WTC11 (cell line): ENCODE data around the gene PPP2R3A. TPM values are rescaled to one million over a fixed set of nuclear protein-coding genes. Genes with fewer than 3 reads are reported as not detected.

Experiments
- ATAC-seq: fragments of 200-7000 bp; cut with Tn5 transposase; 2 replicates; pipeline ENCODE4 v1.10.0; 2021; ENCODE audit warnings: mild to moderate bottlenecking, moderate library complexity
- CTCF ChIA-PET: fragments of 300-600 bp; sonication (Branson Sonifier 250); formaldehyde crosslinking; loops from one replicate; lab custom pipeline; 2021; ENCODE audit warnings: antibody characterized with exemption; lab: Charles Lee
- POLR2A ChIA-PET: fragments of 350-600 bp; sonication (Branson Sonifier 250); formaldehyde crosslinking; loops from one replicate; lab custom pipeline; 2021; ENCODE audit warnings: antibody characterized with exemption; lab: Charles Lee
- DNase-seq: peaks from one replicate; pipeline ENCODE4 v3.0.0; 2021; ENCODE audit warnings: low spot score
- H3K27ac Mint-ChIP-seq: 2 replicates; pipeline ENCODE4 v1.8.0; 2021; ENCODE audit warnings: mixed read lengths
- H3K27me3 Mint-ChIP-seq: 2 replicates; pipeline ENCODE4 v1.8.0; 2021; ENCODE audit warnings: low read depth, mild to moderate bottlenecking, moderate library complexity, mixed read lengths
- H3K36me3 Mint-ChIP-seq: 2 replicates; pipeline ENCODE4 v1.8.0; 2021; ENCODE audit warnings: mixed read lengths
- H3K4me1 Mint-ChIP-seq: 2 replicates; pipeline ENCODE4 v1.8.0; 2022; ENCODE audit warnings: mixed read lengths
- H3K4me3 Mint-ChIP-seq: 2 replicates; pipeline ENCODE4 v1.8.0; 2021; ENCODE audit warnings: mild to moderate bottlenecking, moderate library complexity, mixed read lengths
- H3K9me3 Mint-ChIP-seq: 2 replicates; pipeline ENCODE4 v1.8.0; 2021; ENCODE audit warnings: mixed read lengths
- ESRRA ChIP-seq: sonication (generic); formaldehyde crosslinking; IDR thresholded peaks from 2 replicates; pipeline ENCODE4 v1.8.1; 2022; ENCODE audit warnings: mild to moderate bottlenecking, missing genetic modification reagents, borderline replicate concordance
- FOXJ3 ChIP-seq: sonication (generic); formaldehyde crosslinking; IDR thresholded peaks from 2 replicates; pipeline ENCODE4 v1.9.0; 2021; ENCODE audit warnings: missing genetic modification reagents, mild to moderate bottlenecking, borderline replicate concordance
- FOXK1 ChIP-seq: sonication (generic); formaldehyde crosslinking; IDR thresholded peaks from 2 replicates; pipeline ENCODE4 v1.8.0; 2022; ENCODE audit warnings: mild to moderate bottlenecking, moderate library complexity, missing genetic modification reagents
- GABPB1 ChIP-seq: sonication (generic); formaldehyde crosslinking; IDR thresholded peaks from 2 replicates; pipeline ENCODE4 v1.8.1; 2023; ENCODE audit warnings: mild to moderate bottlenecking, missing genetic modification reagents
- HMGXB4 ChIP-seq: sonication (generic); formaldehyde crosslinking; IDR thresholded peaks from 2 replicates; pipeline ENCODE4 v1.8.1; 2023; ENCODE audit warnings: mild to moderate bottlenecking, moderate library complexity, missing genetic modification reagents
- IRF1 ChIP-seq: sonication (generic); formaldehyde crosslinking; IDR thresholded peaks from 2 replicates; pipeline ENCODE4 v1.8.0; 2023; ENCODE audit warnings: missing genetic modification reagents
- IRF2 ChIP-seq: sonication (generic); formaldehyde crosslinking; IDR thresholded peaks from 2 replicates; pipeline ENCODE4 v1.8.0; 2022; ENCODE audit warnings: low read depth, missing genetic modification reagents, borderline replicate concordance
- KAT7 ChIP-seq: sonication (generic); formaldehyde crosslinking; IDR thresholded peaks from 2 replicates; pipeline ENCODE4 v1.8.1; 2023; ENCODE audit warnings: missing genetic modification reagents, mild to moderate bottlenecking, borderline replicate concordance
- NR1H2 ChIP-seq: sonication (generic); formaldehyde crosslinking; IDR thresholded peaks from 2 replicates; pipeline ENCODE4 v1.9.0; 2021; ENCODE audit warnings: mild to moderate bottlenecking, moderate library complexity, missing genetic modification reagents
- NR3C1 ChIP-seq: sonication (generic); formaldehyde crosslinking; conservative IDR thresholded peaks from 2 replicates; pipeline ENCODE4 v1.8.1; 2023; ENCODE audit warnings: low read depth, mild to moderate bottlenecking, missing genetic modification reagents
- RELA ChIP-seq: sonication (generic); formaldehyde crosslinking; IDR thresholded peaks from 2 replicates; pipeline ENCODE4 v1.8.1; 2022; ENCODE audit warnings: missing genetic modification reagents, mild to moderate bottlenecking, borderline replicate concordance
- RORB ChIP-seq: fragments of 250-450 bp; sonication (Bioruptor Pico); IDR thresholded peaks from 2 replicates; pipeline ENCODE4 v1.9.0; 2021; ENCODE audit warnings: mild to moderate bottlenecking
- SMAD3 ChIP-seq: sonication (generic); formaldehyde crosslinking; IDR thresholded peaks from 2 replicates; pipeline ENCODE4 v1.8.0; 2022; ENCODE audit warnings: missing genetic modification reagents, mild to moderate bottlenecking, borderline replicate concordance
- SOX15 ChIP-seq: fragments of 250-450 bp; sonication (Bioruptor Pico); IDR thresholded peaks from 2 replicates; pipeline ENCODE4 v1.9.0; 2021; ENCODE audit warnings: mild to moderate bottlenecking
- SP1 ChIP-seq: sonication (generic); formaldehyde crosslinking; conservative IDR thresholded peaks from 2 replicates; pipeline ENCODE4 v1.8.1; 2022; ENCODE audit warnings: missing genetic modification reagents
- ZBTB43 ChIP-seq: sonication (generic); formaldehyde crosslinking; IDR thresholded peaks from 2 replicates; pipeline ENCODE4 v1.8.1; 2023; ENCODE audit warnings: mild to moderate bottlenecking, missing genetic modification reagents
- ZNF138 ChIP-seq: sonication (generic); formaldehyde crosslinking; conservative IDR thresholded peaks from 2 replicates; pipeline ENCODE4 v1.8.1; 2022; ENCODE audit warnings: mild to moderate bottlenecking, moderate library complexity, missing genetic modification reagents
- ZNF219 ChIP-seq: sonication (generic); formaldehyde crosslinking; IDR thresholded peaks from 2 replicates; pipeline ENCODE4 v1.8.0; 2023; ENCODE audit warnings: missing genetic modification reagents, mild to moderate bottlenecking, borderline replicate concordance
- ZNF317 ChIP-seq: sonication (generic); formaldehyde crosslinking; IDR thresholded peaks from 2 replicates; pipeline ENCODE4 v1.8.1; 2023; ENCODE audit warnings: low read depth, mild to moderate bottlenecking, moderate library complexity, missing genetic modification reagents, borderline replicate concordance
- ZNF532 ChIP-seq: fragments of 250-450 bp; sonication (Bioruptor Pico); IDR thresholded peaks from 2 replicates; pipeline ENCODE4 v1.9.0; 2021; ENCODE audit warnings: mild to moderate bottlenecking, borderline replicate concordance
- total RNA-seq: library from RNA; stranded (reverse); gene quantifications from 3 replicates; pipeline ENCODE4 v1.2.3, GENCODE V29; 2021
- TF ChIP-seq, protein P1 (sequence below): sonication (generic); formaldehyde crosslinking; IDR thresholded peaks from 2 replicates; pipeline ENCODE4 v1.8.0; 2022; ENCODE audit warnings: mild to moderate bottlenecking, missing genetic modification reagents

The PPP2R3A gene
- total RNA-seq, 1 experiment from 2014 or later, result 13.1 TPM

DNA sequence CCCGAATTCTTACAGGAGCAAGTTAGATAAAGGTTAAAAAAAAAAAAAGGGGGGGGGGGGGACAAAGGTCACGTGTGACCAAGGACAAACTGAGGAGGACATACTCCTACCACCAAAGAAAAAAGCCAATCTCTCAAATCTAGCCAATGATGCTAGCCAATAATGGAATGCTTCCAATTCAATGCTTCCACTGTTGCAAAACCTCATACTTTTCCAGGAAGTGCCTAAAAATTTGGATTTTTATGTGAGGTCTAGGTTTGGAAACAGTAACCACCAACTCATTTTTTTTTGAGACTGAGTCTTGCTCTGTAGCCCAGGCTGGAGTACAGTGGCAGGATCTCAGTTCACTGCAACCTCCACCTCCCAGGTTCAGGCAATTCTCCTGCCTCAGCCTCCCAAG lies 219.2 kb downstream of the PPP2R3A start:
- Mint-ChIP-seq H3K4me1 (peaks cover 47% of the 10 kb centered on the region), H3K27me3 (no peaks in the 10 kb centered on the region), H3K4me3 (no peak overlapping the region), H3K27ac (no peak overlapping the region), H3K36me3 (no peaks in the 10 kb centered on the region), H3K9me3 (no peaks in the 10 kb centered on the region)
- DNase-seq (no peak), ATAC-seq (no peak)
- CTCF ChIA-PET, result interaction anchor here (0.9 kb wide), 1 partner anchor 829 kb away, joined by 3 read pairs; no protein-coding TSS in a partner anchor
- POLR2A ChIA-PET, result interaction anchor here (0.6 to 0.7 kb wide), 2 partner anchors 277 to 814 kb away, joined by 3 read pairs; no protein-coding TSS in a partner anchor
- TF ChIP-seq KAT7 (no peak), ZNF317 (no peak), ZNF219 (CRISPR knock-in tag) (no peak), NR1H2 (CRISPR knock-in tag) (no peak), SMAD3 (CRISPR knock-in tag) (no peak), ZNF138 (CRISPR knock-in tag) (no peak), ZNF532 (CRISPR knock-in tag) (no peak), FOXJ3 (CRISPR knock-in tag) (no peak), GABPB1 (CRISPR knock-in tag) (no peak), SOX15 (CRISPR knock-in tag) (no peak), NR3C1 (CRISPR knock-in tag) (no peak)
- TF ChIP-seq, protein P1, sequence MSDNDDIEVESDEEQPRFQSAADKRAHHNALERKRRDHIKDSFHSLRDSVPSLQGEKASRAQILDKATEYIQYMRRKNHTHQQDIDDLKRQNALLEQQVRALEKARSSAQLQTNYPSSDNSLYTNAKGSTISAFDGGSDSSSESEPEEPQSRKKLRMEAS, result no peak

GRCh38 chr3:136186344-136186743 lies 220.8 kb downstream of the PPP2R3A start:
- Mint-ChIP-seq H3K36me3 (peaks cover 6% of the 10 kb centered on the region; the same call in 1 of the 2 replicates), H3K9me3 (peaks cover 6% of the 10 kb centered on the region), H3K4me1 (peaks cover 55% of the 10 kb centered on the region), H3K4me3 (no peak overlapping the region), H3K27me3 (no peaks in the 10 kb centered on the region), H3K27ac (no peak overlapping the region)
- TF ChIP-seq RELA, result no peak
- TF ChIP-seq HMGXB4 (CRISPR knock-in tag), result no peak
- no peak for TF ChIP-seq IRF1 (CRISPR knock-in tag)
- TF ChIP-seq RORB, result no peak
- no peak for TF ChIP-seq SP1 (CRISPR knock-in tag)
- TF ChIP-seq ZBTB43 (CRISPR knock-in tag), result no peak
- TF ChIP-seq SMAD3 (CRISPR knock-in tag), result no peak
- no peak for TF ChIP-seq ESRRA (CRISPR knock-in tag)
- TF ChIP-seq FOXK1 (CRISPR knock-in tag), result no peak
- TF ChIP-seq SOX15 (CRISPR knock-in tag), result no peak
- TF ChIP-seq NR3C1 (CRISPR knock-in tag), result no peak
- no peak for TF ChIP-seq IRF2 (CRISPR knock-in tag)
- POLR2A ChIA-PET, result no interaction called here
- CTCF ChIA-PET, result no interaction called here
- no peak for DNase-seq
- peak; percentile 43 for ATAC-seq
